ENCODE data around the gene PRDM10. TPM values are rescaled to one million over a fixed set of nuclear protein-coding genes. Genes with fewer than 3 reads are reported as not detected.

Gene PRDM10
- total RNA-seq, 1 donor from 2014 or later, result 8.1 TPM

DNA sequence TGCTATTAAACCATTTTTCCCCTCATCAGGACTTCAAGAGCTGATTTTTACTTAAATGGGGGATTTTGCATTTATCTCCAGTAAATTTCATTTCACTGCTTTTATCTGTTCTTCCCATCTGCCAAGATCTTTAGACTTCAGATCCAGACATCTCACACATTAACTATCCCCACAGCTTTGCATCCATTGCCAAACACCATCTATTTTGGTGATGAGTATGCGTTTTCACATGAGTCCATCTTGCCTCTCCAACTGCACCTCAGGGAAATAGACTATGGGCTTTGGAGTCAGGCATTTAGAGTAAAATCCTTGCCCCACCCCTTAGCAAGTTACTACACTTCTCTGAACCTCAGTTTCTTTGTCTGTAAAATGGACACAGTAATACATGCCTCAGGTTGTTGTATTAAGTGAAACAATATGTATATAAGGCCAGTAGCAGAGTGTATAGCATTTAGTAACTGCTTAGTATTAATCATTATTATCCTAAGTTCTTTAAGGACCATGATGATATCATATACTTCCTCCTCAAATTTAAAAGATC is 53.6 kb downstream of the PRDM10 start:
- DNase-seq (ENCODE audit: low read depth), result no peak

GRCh38 chr11:129947474-129947873 is 55.2 kb downstream of the PRDM10 start:
- no peak for DNase-seq (ENCODE audit: low read depth)

GRCh38 chr11:129946965-129947364 is 55.7 kb downstream of the PRDM10 start:
- no peak for DNase-seq (ENCODE audit: low read depth)

GRCh38 chr11:129946256-129946655 is 56.4 kb downstream of the PRDM10 start:
- DNase-seq (ENCODE audit: low read depth), result no peak

DNA sequence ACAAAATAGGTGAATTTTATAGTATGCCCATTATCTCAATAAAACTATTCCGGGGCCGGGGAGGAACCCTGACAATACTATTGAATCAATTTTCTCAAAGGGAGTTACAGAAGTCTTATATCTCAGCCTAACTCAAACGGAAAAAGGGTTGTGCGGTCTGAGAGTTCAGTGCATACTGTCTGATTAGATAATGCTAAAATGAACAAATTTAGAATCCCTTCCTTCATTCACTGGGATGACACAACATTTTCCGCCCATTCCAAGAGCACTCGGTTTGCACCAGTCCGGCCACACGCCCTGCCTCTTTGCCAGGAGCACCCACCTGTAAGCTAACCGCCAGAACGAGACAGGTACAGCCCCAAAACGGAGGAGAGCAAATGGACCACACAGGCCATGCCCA is 57.3 kb downstream of the PRDM10 start:
- no peak for DNase-seq (ENCODE audit: low read depth)

- no peak for DNase-seq (ENCODE audit: low read depth)
Observed at GRCh38 chr11:129944696-129945095, 57.9 kb downstream of the PRDM10 start.

DNA sequence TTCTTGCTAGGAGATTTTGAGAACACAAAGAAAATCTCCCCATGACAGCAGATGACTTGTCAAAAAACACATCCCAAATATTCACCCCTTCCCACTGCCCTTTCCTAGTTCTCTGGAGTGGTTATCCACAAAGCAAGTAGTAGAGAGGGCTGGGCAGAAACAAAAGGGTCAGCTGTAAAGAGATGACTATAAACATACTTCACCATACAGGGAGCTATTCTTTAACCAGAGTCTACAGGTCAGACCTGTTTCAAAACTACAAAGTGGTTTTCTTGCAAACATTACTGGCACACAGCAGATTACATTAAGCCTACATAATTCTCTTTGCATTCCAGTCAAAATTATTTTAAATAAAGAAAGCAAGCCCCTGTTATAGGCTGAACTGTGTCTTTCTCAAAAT is 59.6 kb downstream of the PRDM10 start:
- DNase-seq (ENCODE audit: low read depth), result no peak

DNA sequence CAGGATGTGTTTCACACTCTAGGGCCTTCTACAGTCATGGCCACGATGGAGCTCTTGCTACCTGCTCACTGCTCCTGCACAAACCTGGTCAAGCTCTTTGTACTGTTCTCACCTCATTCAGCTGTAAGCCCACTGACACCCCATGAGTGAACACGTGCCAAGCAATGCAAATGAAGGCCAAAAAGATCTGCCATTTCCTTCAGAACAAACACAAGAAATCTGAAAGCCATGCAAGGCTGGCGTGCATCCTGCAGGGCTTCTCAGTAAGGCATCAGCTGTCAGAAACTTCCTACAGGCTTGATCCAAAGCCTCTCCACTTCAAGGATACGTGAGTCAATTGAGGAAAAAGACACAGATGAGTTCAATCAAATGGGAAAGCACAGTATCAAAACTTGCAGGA is 63.1 kb downstream of the PRDM10 start:
- no peak for DNase-seq (ENCODE audit: low read depth)

- DNase-seq (ENCODE audit: low read depth), result no peak
Observed at GRCh38 chr11:129938764-129939163, 63.9 kb downstream of the PRDM10 start.

GRCh38 chr11:129937592-129938238 is 64.9 kb downstream of the PRDM10 start:
- DNase-seq (ENCODE audit: low read depth), result no peak

- DNase-seq (ENCODE audit: low read depth), result no peak
Observed at GRCh38 chr11:129935723-129936122, 66.9 kb downstream of the PRDM10 start.

GRCh38 chr11:129933891-129934290 is 68.7 kb downstream of the PRDM10 start:
- DNase-seq (ENCODE audit: low read depth), result no peak

DNA sequence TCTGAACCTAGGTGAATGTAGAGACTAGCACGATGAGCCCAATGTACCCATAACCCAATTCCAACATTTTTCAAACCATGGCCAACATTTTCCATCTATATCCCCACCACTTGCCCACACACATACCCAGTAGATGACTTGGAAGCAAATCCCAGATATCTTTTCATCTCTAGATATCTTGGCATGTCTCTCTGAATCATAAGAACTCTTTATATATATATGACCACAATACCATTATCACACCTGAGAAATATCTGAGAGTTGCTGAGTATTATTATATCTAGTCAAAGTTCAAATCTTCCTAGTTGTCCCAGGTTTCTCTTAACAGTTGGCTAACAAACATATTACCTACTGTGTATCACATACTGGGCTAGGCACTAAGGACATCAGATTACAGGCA is 69.4 kb downstream of the PRDM10 start:
- no peak for DNase-seq (ENCODE audit: low read depth)

GRCh38 chr11:129932381-129933067 is 70.1 kb downstream of the PRDM10 start:
- no peak for DNase-seq (ENCODE audit: low read depth)

- no peak for DNase-seq (ENCODE audit: low read depth)
Observed at GRCh38 chr11:129930743-129931142, 71.9 kb downstream of the PRDM10 start.

GRCh38 chr11:129930296-129930695 is 72.3 kb downstream of the PRDM10 start:
- no peak for DNase-seq (ENCODE audit: low read depth)

DNA sequence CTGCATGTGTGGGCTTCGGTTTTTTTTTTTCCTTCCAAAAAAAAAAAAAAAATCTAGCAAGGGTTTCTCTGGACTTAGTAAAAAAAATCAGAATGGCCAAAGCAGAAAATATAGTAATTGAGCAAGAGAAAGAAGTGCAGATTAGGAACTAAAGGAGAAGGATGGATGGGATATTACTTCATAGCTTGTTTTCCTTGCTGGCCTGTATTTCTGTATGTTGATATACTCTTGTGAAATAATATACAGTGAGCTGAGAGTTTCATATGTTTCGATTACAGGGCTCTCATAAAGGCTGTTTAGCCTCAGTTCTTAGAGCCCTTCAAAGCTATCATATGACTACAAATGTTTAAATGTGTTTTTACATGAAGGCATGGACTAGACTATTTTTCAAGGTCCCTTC is 72.9 kb downstream of the PRDM10 start:
- no peak for DNase-seq (ENCODE audit: low read depth)

- no peak for DNase-seq (ENCODE audit: low read depth)
Observed at GRCh38 chr11:129928923-129929692, 73.5 kb downstream of the PRDM10 start.

GRCh38 chr11:129922674-129923073 is 80.0 kb downstream of the PRDM10 start:
- no peak for DNase-seq (ENCODE audit: low read depth)

DNA sequence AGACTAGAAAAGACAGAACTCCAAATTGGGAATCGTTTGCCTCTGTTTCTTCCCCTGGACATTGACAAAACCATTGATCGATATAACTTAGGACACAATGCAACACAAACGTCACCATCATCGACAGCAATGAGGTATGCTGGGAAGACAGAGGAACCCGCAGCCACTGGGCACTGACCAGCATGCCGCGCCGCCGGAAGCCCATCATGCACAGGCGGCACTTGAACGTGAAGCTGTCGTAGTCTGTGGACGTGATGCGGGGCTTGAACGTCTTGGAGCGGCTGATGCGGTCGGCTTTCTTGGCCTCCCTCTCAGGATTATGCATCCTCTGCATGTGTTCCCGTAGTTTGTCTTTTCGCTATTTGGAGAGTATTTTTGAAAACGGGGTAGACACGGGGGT is 84.3 kb downstream of the PRDM10 start:
- DNase-seq (ENCODE audit: low read depth), result no peak

DNA sequence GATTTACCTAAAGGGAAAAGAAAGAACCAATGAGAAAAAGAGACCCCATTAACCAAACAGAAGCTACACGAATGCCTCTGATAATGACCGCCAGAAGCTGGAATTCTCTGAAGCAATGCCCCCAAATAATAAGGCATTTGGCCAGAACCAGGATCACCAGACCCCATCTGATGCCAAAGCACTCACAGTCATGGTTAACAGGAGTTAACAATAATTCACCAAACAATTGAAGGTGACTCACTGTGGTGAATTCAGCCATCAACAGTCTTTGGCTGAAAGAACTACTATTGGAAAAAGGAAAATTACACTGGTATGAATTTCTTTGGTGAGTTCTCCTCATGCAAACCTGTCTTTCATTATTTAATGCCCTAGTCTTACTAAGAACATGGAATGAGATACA is 85.4 kb downstream of the PRDM10 start:
- DNase-seq (ENCODE audit: low read depth), result no peak

DNA sequence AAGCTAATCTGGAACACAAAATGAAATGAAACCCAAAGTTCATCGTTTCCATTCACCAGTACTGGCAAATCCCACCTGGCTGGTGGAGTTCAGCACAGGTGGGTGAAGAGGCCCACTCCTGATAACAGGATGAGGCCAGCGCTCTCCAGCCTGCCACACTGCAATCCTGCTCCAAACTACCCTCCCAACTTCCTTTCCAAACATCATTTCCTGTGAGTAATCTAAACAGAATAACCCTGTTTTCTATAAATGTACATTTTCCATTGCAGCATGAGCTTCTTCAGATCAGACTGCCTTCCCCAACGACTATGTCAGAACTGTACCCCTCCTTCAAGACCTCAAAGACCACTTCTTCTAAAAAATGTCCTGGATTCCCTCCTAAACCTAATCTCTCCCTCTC is 91.3 kb downstream of the PRDM10 start:
- DNase-seq (ENCODE audit: low read depth), result no peak
